HG03060 (cell line): ENCODE measurements around the gene AFF1.

ENCODE experiments used
- ATAC-seq: cut with Tn5 transposase; IDR thresholded peaks from one replicate; pipeline ENCODE4 v1.9.1; 2021; ENCODE audit warnings: low read depth, moderate number of reproducible peaks; ENCODE audit not compliant: unreplicated experiment

The AFF1 gene

DNA sequence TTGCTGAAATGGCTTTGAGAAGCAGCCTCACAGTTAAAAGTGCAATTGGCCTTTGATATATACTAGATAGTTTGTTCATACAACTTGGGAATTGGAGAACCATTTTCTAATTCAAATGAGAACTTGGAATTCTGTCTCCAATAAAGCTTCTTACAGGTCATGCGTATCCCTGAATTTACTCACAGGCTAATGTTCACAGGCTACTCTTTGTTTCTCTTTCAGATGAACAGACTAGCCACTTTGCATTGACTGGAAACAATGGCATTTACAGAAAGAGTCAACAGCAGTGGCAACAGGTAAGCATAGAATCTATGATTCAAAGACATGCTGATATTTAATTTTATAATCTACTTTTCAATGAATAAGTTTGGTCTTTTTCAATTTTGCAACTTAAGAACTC, 13.5 kb downstream of the AFF1 start:
- ATAC-seq: no peak

DNA sequence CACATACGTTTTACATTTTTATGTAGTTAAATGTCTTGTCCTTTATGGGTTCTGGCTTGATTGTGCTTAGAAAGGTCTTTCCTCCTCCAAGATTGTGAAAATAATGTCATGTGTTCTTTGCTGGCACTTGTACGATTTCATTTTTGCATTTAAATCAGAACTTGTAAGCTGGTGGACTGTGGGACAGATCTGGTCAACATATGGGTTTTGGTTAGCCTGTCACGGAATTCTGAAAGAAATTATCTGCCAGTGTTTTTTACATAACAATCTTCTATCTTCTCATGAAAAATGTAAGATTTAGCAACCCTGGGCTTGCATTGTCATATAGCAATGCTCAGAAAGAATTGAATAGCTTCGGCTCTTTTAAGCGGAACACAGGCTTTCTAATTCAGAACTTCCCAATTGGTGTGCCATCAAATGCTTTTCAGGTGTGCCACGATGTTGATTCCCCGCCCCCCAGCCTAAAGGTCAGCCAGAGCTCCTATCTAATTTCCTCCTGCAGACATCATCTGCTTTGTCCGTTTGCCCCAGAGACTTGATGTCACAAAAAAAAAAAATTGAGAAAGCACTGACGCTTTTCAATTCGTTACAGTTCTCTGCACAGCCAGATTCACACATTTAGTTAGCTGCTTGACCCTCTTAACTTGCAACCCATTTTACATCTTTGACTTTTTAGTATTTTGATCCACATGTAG, 16.2 kb downstream of the AFF1 start:
- no peak for ATAC-seq

DNA sequence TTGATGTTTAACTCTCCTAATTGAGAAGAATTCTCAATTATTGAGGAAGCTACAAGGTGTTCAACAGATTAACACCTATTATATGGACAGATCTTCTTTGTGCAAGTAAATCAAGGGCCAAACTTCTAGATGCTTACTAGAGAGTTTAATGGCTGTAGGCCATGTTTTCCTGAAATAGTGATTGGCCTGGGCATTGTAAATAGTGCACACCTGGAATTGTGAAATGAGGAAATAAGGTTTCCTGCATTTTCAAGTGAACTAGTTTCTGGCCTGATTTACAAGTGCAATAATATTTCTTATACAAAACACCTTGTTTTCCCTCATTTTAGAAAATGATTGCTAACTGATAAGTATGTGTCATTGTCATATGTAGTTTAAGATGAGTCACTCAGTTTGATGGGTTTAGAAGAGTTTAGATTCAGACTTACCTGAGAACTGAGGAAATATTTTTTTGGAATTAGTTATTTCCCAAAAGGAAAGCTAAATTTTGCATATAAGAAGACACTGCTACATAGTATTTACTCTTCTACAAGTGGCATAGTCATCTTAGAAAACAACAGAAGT, 21.2 kb downstream of the AFF1 start:
- ATAC-seq: no peak

DNA sequence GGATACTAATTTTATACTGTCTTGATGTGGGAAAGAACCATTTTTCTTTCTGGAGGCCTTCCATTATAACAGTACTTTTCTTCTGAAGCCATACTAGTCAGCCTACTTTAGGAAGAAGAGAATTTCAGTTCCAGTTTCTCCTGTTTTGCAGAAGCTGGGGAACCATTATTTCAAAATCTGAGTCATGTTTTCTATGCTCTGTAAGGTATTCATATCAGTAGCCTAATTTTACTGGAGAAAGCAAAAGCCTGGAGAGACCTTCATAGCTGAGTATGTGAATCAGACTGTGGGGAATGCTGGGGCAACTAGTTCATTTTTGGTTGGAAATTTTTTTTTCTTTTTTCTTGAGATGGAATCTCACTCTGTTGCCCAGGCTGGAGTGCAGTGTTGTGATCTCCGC, 22.4 kb downstream of the AFF1 start:
- ATAC-seq: peak; percentile 33

DNA sequence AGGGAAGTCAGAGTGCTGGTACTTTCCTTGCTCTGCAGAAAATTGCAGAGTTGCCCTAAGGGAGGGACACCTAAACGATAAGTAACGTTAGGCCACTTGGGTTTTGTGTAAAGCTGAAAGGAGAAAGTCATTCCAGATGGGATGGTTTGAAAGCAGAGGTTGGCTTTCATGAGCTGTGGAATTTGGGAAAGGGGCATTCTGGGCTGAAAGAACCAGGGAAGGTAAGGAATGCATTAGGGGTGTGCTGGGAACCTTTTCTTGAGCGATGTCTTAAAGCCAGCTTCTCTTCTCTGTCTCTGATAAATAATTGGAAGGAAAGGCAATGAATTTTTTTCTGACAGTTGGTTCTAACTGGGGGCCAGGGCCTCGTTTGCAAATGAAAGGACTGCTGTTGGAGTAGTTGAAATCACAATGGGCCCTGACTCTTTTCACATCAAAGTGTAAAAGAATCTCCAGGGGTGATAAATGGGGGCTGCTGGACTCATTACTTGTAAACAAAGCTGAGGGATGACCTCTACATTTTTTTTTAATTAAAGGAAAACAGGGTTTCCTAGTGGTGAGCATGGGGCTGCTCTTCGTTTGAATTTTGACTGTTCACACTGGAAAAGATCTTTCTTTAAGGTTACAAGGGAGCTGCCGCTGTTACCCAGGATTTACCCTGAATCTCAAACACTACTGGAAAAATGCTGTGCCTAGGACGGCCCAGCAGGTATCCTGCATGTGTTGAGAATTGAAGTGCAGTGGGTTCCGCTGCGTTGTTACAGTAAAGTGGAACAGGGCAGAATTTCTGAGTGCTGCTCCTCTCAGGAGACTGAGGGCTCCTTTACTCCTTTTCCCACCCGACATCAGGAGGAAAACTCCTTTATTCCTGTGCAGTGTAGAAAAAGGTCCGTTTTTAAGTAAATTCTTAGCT, 25.0 kb downstream of the AFF1 start:
- ATAC-seq: no peak

DNA sequence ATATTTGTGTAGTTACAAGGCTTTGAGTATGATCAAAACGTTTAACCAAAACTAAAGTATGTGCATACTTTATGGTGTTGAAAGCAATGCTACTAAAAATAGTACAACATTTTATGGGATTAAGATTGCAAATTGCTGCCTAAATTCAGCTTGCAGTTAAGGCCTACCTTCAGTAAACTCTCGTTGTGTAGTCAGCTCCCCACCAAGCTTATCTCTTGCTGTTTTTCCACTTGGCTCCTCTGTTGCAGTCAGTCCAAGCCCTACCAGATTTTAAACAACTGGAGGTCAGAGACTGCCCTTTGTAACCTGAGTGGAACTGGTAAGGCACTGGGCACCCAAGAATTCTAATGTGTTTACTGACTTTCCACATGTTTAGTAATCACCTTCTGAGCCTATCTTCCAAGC, 25.7 kb downstream of the AFF1 start:
- ATAC-seq: no peak

DNA sequence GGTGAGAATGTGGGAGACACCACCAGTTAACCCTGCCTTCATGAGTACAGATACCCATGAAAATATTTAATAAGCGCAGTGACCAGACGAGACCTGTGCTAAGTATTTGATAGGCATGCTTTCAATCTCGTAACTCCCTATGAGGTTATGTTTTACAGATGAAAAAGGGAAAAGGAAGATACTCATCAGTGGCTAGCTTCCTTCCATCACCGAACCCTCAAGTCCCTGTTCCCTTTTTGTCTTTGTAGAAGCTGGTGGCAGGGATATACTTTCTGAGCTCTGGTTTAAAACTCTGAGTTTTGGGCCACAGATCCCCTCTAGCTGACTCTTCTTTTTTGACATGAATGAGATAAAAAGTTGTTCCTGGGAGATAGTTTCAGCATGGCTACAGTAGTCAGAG, 26.3 kb downstream of the AFF1 start:
- ATAC-seq: no peak

DNA sequence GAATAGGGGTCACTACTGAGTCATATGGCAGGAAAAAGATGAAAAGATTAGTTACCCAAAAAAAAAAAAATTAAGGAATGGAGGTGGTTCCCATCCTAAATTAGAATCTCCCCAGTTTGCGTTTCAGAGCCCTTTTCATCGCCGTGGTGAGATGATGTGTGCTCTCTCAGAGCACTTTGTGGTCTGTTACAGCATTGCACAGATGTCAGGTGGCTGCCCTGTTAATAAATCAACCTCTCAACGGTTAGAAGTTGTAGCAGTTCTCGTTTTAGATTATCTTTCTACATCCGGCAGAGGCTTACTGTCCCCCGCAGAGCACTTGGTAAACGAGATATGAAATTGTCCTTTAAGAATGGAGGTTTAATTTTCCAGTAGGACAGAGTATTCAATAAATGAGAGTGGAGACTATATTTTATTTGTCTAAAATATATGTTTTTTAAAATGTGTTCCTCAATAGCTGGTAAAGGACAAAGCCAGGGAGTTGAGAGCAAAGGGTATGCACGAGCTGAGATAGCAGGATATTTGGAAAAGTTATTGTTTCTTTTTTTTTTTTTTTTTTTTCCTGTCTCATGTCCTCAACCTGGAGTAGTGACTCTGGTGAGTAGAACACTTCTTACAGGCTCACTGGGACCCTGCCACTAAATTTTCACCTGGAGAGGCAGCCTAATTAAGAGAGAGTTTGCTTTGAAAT, 26.9 kb downstream of the AFF1 start:
- peak; percentile 89 for ATAC-seq

DNA sequence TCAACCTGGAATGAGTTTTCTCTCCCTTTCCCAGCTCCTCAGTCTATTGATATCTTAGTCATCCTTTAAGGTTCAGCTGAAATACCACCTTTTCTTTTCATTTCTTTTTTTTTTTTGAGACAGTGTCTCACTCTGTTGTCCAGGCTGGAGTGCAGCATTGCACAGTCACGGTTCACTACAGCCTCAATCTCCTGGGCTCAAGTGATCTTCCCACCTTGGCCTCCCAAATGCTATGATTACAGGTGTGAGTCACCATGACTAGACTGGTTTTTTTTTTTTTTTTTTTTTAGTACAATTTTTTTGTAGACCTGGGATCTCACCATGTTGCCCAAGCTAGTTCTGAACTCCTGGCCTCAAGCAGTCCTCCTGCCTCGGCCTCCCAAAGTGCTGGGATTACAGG, 28.9 kb downstream of the AFF1 start:
- no peak for ATAC-seq

DNA sequence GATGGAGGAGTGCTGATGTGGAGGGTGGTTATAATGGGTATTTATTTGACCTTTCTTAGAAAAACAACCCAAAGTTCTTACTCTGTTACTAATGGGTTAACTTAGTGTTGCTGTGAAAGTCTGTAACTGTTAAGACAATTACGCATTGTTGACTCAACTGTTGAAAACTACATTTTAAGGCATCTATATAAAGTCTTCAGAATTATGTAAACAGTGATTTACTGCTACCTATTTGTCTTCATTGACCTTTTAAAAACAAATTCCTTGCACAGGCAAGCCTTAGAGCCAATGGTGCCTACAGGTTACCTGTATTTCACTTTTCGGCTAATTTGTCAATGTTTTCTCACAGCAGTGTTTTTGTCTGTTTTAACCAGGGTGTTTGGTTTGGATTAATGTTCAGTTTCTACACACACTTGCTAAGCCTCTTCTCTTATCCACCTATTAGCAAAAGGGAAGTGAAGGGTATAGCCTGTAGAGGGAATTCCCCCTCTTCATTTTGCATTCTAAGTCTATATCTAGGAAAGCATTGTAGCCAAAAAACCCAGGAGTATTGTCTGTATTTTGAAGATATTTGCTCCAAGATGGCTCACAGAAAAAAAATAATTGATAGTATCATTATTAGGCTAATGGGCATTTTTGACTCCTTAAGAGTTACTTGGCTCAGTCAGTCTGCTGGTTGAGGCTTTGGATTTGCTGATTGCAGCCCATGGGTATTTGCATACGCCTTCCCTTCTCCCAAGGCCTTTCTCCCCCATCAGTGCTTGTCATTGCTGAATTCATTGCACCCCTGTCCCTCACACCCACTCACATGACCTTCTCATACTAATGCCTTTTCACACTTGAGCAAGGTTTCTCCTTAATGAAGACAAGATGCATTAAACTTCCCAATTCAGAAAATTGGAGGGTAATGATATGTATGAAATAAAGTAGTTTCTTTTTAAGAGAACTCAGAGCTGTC, 30.5 kb downstream of the AFF1 start:
- peak; percentile 33 for ATAC-seq

DNA sequence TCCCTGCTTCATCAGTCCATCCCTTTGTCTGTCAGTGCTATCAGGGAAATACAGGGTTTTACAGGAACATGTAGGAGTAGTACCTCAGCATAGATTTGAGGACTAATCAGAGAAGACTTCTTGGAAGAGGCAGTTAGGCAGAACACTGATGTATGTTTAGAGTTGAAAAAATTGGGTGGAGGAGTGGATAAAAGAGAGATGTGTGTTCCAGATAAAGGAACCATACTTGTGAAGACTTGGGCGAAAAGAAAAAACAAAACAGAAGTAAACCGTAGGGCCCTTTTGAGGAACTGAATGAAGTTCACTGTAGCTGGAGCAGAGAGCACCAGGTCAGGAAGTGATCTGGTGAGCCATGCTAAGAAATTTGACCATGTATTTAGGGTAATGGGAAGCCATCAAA, 32.3 kb downstream of the AFF1 start:
- no peak for ATAC-seq

DNA sequence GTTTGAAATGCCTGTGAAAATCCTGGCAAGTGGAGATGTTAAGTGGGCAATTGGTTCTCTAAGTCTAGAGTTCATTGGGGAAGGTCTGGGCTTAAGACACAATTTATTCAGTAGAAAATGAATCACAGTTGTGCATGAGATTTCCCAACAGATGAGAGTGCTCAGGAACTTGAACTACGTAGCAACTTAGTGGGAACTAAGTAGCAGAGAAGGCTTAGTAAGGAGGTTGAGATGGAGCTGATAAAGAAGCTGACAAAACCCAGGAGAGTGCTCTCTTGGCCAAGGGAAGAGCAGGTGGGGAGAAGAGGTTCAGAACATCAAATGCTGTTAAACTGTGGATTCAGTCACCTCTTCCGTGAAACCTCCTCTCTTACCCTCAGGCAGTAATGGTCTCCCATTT, 33.0 kb downstream of the AFF1 start:
- no peak for ATAC-seq

DNA sequence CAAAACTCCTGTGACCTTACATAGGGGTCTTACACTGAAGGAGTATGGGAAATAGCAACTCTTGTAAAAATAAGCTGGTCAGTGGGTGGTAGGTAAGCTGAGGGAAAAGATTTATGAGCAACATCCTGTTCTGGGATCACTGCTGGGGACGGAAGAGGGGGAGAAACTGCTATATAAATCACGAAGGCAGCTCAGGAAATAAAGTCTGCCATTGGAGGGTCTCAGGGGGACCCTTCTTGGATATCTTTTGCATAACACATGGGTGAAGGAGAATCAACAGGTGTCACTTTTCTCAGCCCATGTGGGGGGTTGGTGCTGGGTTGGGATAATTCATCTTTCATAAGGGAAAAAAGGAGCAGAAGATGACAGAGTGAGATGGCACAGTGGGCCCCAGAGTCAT, 33.7 kb downstream of the AFF1 start:
- ATAC-seq: no peak

DNA sequence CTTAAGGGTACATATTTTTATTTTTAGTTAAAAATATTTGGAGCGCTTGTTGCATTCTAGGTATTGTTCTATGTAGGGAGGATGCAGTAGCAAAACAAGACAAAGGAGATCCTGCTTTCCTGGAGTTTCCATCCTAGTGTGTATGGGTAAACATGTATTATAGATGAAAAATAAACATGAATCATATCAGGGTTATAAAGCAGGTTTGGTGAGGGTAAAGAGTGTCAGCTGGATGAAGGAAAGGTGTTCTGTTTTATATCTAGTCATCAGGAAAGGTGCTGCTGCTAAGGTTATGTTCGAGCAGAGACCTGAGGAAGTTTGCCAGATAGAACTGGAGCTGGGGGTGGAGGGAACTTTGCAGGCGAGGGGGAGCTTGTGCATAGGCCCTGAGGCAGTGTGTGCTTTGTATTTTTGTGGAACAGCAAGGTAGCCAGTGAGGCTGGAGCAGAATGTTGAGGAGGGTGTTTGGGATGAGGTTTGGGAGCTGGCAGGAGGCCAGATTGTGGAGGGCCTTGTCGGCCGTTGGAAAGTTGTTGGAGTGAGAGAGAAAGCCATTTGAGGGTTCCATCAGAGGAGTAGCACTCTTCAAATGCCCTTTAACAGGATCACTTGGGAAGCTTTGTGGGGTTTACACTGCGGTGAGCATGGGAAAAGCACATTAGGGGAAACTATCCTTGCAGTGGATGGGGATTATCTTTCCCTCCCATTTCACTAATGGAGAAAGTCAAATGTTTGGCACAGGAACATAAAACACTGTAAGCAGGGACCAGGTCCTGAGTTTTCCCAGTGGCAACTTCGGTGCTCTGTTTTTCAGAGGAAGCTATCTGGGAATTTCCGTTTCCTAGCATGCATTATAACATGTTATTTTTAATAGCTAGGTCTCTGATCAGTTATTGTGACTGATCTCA, 35.9 kb downstream of the AFF1 start:
- ATAC-seq: no peak

DNA sequence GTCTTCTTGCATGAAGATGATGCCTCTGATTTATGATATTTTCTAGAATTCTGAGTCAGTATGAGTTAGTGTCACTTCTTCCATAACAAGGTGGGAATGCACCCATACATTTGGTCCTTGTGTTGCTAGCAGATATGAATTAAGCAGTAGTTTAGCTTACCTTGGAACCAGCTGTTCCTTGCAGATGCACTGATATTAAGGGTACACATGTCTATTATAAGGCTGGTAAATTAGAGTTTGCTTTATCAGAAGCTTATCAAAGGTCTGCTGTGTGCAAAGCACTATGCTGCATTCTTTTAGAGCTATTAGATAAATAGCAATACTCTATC, 36.5 kb downstream of the AFF1 start:
- ATAC-seq: no peak

DNA sequence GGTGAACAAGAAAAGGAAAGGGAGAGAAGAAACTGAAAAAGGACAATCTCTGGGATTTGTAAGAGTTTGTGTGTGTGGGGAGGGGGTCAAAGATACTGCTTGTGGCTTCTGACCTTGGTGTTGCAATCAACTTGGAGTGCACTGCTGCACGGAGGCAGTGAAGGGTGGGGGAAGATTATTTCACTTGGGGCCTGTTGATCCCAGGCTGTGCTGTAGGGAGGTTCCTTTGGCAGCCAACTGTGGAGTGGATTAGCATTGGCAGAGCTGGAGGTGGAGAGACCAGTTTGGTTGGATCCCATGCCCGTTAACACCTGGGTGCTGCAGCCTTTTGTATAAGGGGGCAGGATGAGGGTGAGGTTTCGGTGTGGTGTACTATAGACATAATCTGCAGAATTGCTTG, 38.2 kb downstream of the AFF1 start:
- ATAC-seq: no peak

DNA sequence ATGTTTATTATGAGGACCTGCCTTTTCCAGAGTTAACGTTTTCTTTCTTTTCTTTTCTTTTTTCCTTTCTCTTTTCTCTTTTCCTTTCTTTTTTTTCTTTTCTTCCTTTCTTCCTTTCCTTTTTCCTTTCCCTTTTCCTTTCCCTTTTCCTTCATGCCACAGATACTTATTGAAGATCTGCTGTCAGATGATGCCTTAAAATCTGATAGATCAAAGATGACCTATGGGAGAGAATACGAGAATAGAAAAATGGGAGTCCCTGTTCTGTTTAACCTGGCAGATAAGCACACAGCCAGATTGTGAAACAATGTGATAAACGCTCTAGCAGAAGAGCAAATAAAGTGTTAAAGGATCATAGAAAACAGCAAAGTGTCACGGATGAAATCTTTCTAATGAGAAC, 38.9 kb downstream of the AFF1 start:
- ATAC-seq: no peak

DNA sequence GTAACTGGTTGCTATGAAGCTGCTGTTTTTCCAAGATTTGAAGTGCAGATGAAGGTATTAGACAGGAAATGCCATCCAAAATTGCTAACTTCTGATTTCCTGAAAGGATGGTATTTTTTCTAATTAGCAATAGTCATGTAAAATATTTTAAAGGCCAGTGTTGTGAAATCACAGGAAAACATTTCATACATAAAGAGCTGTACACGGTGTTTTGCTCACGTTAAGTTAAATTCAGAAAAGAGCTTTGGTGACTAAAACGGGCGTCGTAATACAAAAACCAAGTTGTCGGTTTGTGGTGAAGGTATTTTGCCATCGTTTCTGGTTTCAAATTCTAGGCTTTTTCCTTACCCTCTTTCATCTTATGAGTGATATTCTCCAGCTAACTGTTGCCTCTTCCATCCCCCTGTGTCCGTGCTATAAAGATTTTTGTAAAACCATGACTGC, 39.8 kb downstream of the AFF1 start:
- no peak for ATAC-seq

DNA sequence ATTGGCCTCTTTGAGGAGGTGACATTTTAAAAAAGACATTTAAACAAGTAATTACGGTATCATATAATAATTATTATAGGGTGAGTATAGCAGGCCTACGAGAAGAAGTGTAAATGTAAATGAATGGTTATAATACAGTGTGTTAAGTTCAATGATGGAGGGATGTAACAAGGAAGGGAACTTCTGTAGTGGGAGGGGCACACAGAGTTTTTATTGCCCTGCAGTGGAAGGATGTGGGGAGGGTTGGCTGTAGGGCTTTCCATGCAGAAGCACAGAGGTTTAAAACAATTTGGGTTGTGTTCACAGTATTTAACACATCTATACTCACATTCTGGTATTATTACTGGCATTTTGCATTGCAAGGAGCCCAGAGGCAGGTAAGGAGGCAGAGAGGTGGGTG, 41.1 kb downstream of the AFF1 start:
- ATAC-seq: no peak
